Heart right ventricle (tissue), 16 donors: ENCODE measurements around the gene STOX1. TPM values are rescaled to one million over a fixed set of nuclear protein-coding genes. Genes with fewer than 3 reads are reported as not detected.

Experiments used
- ATAC-seq, 8 donors: fragments of 200-7000 bp; cut with Tn5 transposase; one replicate each; pipeline ENCODE4 v1.9.1; 2020; ENCODE audit warnings: mild to moderate bottlenecking in 8 of 8, moderate library complexity in 8 of 8, moderate number of reproducible peaks in 1 of 8
- DNase-seq, 2 donors: peaks; one replicate each; pipeline ENCODE4 v3.0.0-alpha.2; 2020
- H3K27ac ChIP-seq, 10 donors: fragments of 200-600 bp; sonication (generic) in 2 of 10; one replicate each; pipeline versions ENCODE4 v1.5.0 to v1.8.0; 2020 to 2022; ENCODE audit warnings: mild to moderate bottlenecking in 3 of 10
- H3K27me3 ChIP-seq, 7 donors: fragments of 200-600 bp; one replicate each; pipeline ENCODE4 v1.8.0; 2021 to 2022; ENCODE audit warnings: mild to moderate bottlenecking in 2 of 7
- H3K36me3 ChIP-seq, 9 donors: fragments of 200-600 bp; sonication (generic) in 1 of 9; one replicate each; pipeline versions ENCODE4 v1.5.0 to v1.8.0; 2020 to 2022; ENCODE audit warnings: mild to moderate bottlenecking in 2 of 9
- H3K4me1 ChIP-seq, 9 donors: fragments of 200-600 bp; sonication (generic) in 1 of 9; one replicate each; pipeline versions ENCODE4 v1.5.0 to v1.8.0; 2020 to 2022; ENCODE audit warnings: mild to moderate bottlenecking in 4 of 9
- H3K4me3 ChIP-seq, 10 donors: fragments of 200-600 bp; sonication (generic) in 2 of 10; one replicate each; pipeline versions ENCODE4 v1.5.0 to v1.8.0; 2020 to 2022; ENCODE audit warnings: mild to moderate bottlenecking in 7 of 10, moderate library complexity in 2 of 10
- H3K9me3 ChIP-seq, 11 donors: fragments of 200-600 bp in 10 of 11; sonication (generic) in 2 of 11; one replicate each; pipeline versions ENCODE4 v1.5.0 to v1.8.0; 2013 to 2022; ENCODE audit warnings: mild to moderate bottlenecking in 2 of 11, control low read depth in 1 of 11, moderate library complexity in 1 of 11
- WGBS, 2 donors: extraction: QIAGEN DNeasy Blood & Tissue Kit; methylation state at CpG; one replicate each; pipeline ENCODE4 v1.1.7; 2013; ENCODE audit warnings: inconsistent platforms in 1 of 2; 5-methylcytosine and 5-hydroxymethylcytosine counted together
- intact Hi-C, 10 donors: fragments of 100-400 bp; cut with DNase I; formaldehyde crosslinking; loops; one replicate each; pipeline versions ENCODE4 v1.11.1 to v1.14.2; 2022
- polyA plus RNA-seq, 2 donors: library from polyadenylated mRNA; stranded (reverse); fragments of 200-250 nt; gene quantifications; one replicate each; pipeline ENCODE4 v1.2.3, GENCODE V29; 2013
- total RNA-seq, 10 donors: library from RNA; stranded (reverse); fragmentation: NEBNext Ultra II Directional in 3 of 10; extraction: Animal tissue kit (Norgen Biotek cat#: 25700) in 3 of 10; gene quantifications; one replicate each; pipeline versions ENCODE4 v1.2.1 to v1.2.4, GENCODE V29; 2021 to 2023
- TF ChIP-seq, protein P1 (sequence below), 9 donors: fragments of 200-600 bp; sonication (generic) in 2 of 9; IDR thresholded peaks; one replicate each; pipeline versions ENCODE4 v1.5.0 to v1.8.0; 2021 to 2022; ENCODE audit warnings: antibody characterized with exemption in 9 of 9, mild to moderate bottlenecking in 5 of 9, moderate library complexity in 1 of 9
- donor health status: Arrhythmogenic right ventricular cardiomyopathy.
- donor health status: ischemic (EF 13 %, LVEDD 7.1; RV severe dilation, severe dysfunction).
- donor health status: healthy with polysubstance abuse.
- donor health status: DM: no; HTN: yes; CAD: no.
- donor health status: DM: no; HTN: no; CAD: no.
- donor health status: ischemic (EF 25% LVEDD 6.9; RV normal size, moderate dysfunction).
- donor health status: ischemic (EF 25% LVEDD 5.7; RV mildly dilated, moderate dysfunction).
- donor health status: healthy.
- donor health status: DM: yes; HTN: yes; CAD: no.
- donor health status: Ischemic cardiomyopathy.
- donor health status: ischemic (EF 35%, LVEDD 5.7; RV mildly dilated, moderate dysfunction).
- donor health status: nonischemic (EF 11% LVEDD 7.7; RV severe dilation, severe dysfunction).
- donor health status: DM: yes; HTN: yes; CAD: no.
- donor health status: PGD.
- donor health status: ischemic (EF 29% LVEDD 5.4; RV normal size, mild dysfunction).
- donor health status: nonischemic (EF 23%, LVEDD 6.1; RV moderate dilation, normal function).

Gene STOX1
- total and polyA plus RNA-seq, 12 donors, result 0.09 to 1.9 (median 0.25) TPM; not detected in 2

DNA sequence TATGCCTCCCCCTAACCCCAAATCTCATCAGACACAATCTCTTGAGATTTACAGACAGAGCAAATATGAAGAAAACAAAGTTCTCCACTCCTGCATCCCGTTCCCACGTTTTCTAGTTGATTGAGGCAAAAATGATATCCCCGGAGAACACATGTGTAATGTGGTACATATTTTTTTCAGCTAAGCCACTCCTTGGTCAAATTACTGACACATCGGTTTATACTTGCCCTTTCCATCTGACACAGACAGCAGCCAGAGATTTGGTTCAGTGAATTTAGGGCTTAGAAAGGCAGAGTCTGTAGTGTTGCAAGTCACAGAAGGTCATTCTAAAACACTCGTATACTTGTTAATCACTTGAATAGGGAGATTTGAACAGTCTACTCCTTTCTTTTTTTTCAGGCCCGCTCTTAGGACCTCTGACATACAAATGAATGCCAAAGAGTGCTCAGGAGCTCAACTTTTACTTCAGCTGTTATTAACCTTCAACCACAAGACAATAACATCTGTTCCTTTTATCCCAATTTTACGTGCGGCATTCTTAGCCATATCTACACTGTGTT is 71.9 kb downstream of the STOX1 start:
- TF ChIP-seq, protein P1, sequence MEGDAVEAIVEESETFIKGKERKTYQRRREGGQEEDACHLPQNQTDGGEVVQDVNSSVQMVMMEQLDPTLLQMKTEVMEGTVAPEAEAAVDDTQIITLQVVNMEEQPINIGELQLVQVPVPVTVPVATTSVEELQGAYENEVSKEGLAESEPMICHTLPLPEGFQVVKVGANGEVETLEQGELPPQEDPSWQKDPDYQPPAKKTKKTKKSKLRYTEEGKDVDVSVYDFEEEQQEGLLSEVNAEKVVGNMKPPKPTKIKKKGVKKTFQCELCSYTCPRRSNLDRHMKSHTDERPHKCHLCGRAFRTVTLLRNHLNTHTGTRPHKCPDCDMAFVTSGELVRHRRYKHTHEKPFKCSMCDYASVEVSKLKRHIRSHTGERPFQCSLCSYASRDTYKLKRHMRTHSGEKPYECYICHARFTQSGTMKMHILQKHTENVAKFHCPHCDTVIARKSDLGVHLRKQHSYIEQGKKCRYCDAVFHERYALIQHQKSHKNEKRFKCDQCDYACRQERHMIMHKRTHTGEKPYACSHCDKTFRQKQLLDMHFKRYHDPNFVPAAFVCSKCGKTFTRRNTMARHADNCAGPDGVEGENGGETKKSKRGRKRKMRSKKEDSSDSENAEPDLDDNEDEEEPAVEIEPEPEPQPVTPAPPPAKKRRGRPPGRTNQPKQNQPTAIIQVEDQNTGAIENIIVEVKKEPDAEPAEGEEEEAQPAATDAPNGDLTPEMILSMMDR (IDR thresholded peaks at IDR 0.05), result no peak
- Histone ChIP-seq H3K9me3 (no peaks in the 10 kb centered on the region), H3K27ac (no peak overlapping the region), H3K36me3 (peaks cover 0 to 2% (median 0%) of the 10 kb centered on the region in 9 donors), H3K4me3 (no peak overlapping the region), H3K4me1 (peaks cover 6 to 26% (median 23%) of the 10 kb centered on the region in 9 donors), H3K27me3 (no peaks in the 10 kb centered on the region)
- 90 to 93% methylated on average over 8 of the region's 8 CpGs for WGBS, 2 donors
- intact Hi-C loops, result loop anchor here in 8 of 10 donors (5.0 to 10.0 kb wide), 5 partner anchors 74 to 347 kb away; partner anchors contain the start of gene STOX1 (in 1 of the 8)
- ATAC-seq (no peak), DNase-seq (no peak)

DNA sequence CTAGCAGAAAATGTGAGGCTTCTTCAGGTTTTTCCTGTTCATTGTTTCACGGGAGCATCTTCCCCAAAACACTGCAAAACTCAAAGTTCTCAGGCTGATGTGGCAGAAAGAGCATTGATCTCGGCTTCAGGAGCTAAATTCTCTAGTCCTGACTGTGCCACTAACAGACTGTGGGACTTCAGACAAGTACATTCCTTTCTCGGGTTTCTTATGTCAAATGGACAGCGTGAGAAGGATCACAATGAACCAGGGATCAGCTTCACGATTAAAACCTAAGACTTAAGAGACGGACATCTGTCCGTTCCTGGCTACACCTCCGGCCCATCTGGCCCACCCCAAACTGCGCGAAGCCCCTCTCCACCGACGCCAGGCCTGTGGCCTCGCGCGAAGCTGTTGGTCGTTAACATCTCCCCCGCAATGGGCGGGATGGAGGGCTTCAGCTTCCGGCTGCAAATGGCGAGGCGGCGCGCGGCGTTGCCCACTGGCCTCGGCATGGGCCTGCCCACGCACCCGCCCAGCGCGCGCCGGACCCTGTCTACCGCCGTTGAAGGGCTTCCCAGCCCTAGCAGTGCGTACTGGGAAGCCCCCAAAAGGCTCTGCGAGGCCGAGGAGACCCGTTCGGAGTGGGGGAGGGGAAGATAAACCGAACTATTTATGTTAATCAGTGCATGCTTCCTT is 73.2 kb downstream of the STOX1 start:
- peak in 1 of 2 donors; percentile 79 for DNase-seq
- intact Hi-C loops, result no loop called here
- Histone ChIP-seq H3K27ac (peak overlapping the region; percentile 88 to 100 (median 98)), H3K36me3 (peaks cover 0 to 6% (median 0%) of the 10 kb centered on the region in 9 donors), H3K27me3 (no peaks in the 10 kb centered on the region), H3K9me3 (no peaks in the 10 kb centered on the region), H3K4me3 (peak overlapping the region; percentile 72 to 95 (median 86)), H3K4me1 (peaks cover 6 to 33% (median 23%) of the 10 kb centered on the region in 9 donors)
- TF ChIP-seq, protein P1 (IDR thresholded peaks at IDR 0.05), result no peak
- 3% methylated on average over 40 of the region's 40 CpGs for WGBS, 2 donors
- ATAC-seq, result peak; percentile 68 to 84 (median 74)

DNA sequence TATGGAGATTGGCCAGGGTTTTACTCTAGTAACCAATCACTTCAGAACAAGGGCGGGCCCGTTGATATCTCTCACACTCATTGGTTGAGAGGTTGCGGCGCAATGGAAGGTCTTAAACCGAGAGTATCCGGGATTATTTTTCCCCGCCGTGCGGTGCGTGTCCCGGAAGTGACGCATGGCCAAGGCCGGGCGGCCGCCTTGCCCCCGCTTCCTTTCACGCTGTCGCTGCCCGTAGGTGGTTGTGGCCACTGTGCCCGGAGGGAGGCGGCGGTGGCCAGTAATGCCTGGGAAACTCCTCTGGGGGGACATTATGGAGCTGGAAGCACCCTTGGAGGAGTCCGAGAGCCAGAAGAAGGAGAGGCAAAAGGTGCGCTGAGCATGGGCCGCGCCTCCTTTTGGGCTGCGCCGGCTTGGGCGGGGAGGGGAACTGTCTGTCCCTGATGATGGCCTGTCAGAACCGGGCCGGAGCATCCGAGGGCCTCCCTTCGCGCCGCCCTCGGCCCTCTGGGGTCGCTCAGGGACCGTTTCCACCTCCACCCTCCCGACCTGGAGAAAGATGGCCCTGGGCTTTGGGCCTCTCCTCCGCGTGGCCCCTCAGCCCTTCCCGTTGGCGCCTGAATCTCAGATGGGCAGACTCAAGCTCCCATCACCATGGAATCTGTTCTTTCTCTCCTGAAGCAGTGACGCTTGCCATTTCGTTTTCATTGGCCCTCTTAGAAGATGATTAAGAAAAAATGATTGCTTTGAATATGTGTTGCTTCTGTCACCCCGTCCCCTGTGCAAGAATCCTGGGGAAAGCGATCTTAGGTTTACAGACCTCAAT is 74.0 kb downstream of the STOX1 start, which contains the start of gene DDX50:
Gene DDX50, plus strand, starts transcription at position 211 of the 823 bp plus-strand sequence. Its CDS starts 70 bp downstream, at position 281.
- DNase-seq (peak; percentile 93 to 98), ATAC-seq (peak; percentile 98 to 99 (median 98))
- Histone ChIP-seq H3K36me3 (peaks cover 0 to 12% (median 0%) of the 10 kb centered on the region in 9 donors), H3K9me3 (no peaks in the 10 kb centered on the region), H3K4me3 (peak within 1 kb of the TSS; percentile 72 to 95 (median 86)), H3K4me1 (peaks cover 6 to 33% (median 23%) of the 10 kb centered on the region in 9 donors), H3K27ac (peak within 1 kb of the TSS; percentile 88 to 100 (median 98)), H3K27me3 (no peaks in the 10 kb centered on the region)
- 0 to 1% methylated on average over 47 of the region's 47 CpGs for WGBS, 2 donors
- intact Hi-C loops, result no loop called here
- TF ChIP-seq, protein P1 (IDR thresholded peaks at IDR 0.05), result peak in 4 of 9 donors; percentile 13 to 36 (median 22)

DNA sequence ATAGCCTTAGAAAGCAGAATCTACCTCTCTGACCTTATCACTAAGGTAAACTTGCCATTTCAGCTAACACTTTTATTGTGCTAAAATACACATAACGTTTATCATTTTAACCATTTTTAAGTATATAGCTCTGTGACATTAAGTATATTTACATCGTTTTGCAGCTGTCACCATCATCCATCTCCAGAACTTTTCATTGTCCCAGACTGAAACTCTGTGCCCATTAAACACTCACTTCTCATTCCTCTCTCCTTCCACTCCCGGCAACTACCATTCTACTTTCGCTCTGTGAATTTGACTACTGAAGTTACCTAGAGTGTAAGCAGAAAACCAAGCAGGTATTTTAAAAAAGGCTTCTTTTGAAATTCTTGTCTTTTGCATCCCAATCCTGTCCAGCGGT is 75.1 kb downstream of the STOX1 start:
- intact Hi-C loops, result no loop called here
- no peak for DNase-seq
- Histone ChIP-seq H3K36me3 (peaks cover 0 to 22% (median 7%) of the 10 kb centered on the region in 9 donors), H3K9me3 (no peaks in the 10 kb centered on the region), H3K4me3 (peak overlapping the region in 7 of 10 donors; percentile 72 to 89 (median 82)), H3K27ac (peak overlapping the region in 1 of 10 donors; percentile 100), H3K27me3 (no peaks in the 10 kb centered on the region), H3K4me1 (peaks cover 6 to 33% (median 23%) of the 10 kb centered on the region in 9 donors)
- no peak for ATAC-seq
- WGBS, 2 donors, result 65 to 77% methylated on average over 5 of the region's 5 CpGs
- TF ChIP-seq, protein P1 (IDR thresholded peaks at IDR 0.05), result no peak
